Measurements from ENCODE around the gene UBE2L6. TPM values are rescaled to one million over a fixed set of nuclear protein-coding genes. Genes with fewer than 3 reads are reported as not detected.
A peak's percentile ranks its signal among the peaks of the same experiment; 100 is the strongest.

The UBE2L6 gene
- total and polyA plus RNA-seq, 8 donors, result 56.1 to 109 (median 63.8) TPM

DNA sequence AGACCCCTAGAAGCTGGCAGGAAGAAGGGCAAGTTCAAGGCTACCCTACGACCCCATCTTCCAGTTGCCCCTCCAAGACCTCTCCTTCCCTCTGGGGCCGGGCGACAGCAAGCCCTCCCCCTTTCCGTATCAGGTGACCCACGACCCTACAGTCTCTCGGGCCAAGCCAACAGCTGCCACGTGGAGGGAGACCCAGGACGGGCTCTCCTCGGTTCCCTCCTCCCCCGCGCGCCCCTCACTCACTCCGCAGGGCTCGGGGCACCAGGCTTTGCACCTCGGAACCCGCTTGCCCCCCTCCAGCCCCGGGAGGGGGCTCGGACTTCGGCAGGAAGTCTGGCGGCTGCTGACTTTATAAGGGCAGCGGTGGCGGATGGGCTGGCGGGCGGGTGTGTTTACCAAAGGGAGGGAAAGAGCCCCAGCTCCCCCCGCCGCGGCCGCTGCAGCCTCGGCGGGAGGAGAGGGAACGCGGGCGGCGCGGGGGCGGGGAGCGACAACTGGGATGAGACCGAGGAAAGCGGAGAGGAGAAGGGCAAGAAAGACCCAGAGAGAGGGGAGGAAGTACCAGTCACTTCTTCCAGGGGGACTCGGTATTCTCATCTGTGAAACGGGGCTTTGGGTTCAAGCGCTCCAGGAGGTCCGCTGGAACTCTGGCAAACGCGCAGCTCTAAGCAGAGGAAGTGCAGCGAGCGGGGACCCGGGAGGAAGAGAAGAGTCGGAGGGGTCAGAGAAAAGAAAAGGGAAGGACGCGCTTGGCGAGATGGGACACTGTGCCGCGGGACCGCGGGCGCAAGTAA is 52.7 kb downstream of the UBE2L6 start:
- H3K9me3 ChIP-seq, result no peaks in the 10 kb centered on the region
- H3K4me3 ChIP-seq, result peak overlapping the region; percentile 83 to 92
- peak; percentile 30 to 90 (median 57) for DNase-seq
- TF ChIP-seq, protein P1, sequence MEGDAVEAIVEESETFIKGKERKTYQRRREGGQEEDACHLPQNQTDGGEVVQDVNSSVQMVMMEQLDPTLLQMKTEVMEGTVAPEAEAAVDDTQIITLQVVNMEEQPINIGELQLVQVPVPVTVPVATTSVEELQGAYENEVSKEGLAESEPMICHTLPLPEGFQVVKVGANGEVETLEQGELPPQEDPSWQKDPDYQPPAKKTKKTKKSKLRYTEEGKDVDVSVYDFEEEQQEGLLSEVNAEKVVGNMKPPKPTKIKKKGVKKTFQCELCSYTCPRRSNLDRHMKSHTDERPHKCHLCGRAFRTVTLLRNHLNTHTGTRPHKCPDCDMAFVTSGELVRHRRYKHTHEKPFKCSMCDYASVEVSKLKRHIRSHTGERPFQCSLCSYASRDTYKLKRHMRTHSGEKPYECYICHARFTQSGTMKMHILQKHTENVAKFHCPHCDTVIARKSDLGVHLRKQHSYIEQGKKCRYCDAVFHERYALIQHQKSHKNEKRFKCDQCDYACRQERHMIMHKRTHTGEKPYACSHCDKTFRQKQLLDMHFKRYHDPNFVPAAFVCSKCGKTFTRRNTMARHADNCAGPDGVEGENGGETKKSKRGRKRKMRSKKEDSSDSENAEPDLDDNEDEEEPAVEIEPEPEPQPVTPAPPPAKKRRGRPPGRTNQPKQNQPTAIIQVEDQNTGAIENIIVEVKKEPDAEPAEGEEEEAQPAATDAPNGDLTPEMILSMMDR (IDR thresholded peaks at IDR 0.05), result no peak
- H3K4me1 ChIP-seq, result peaks cover 0 to 28% of the 10 kb centered on the region in 2 donors
- peak overlapping the region; percentile 46 to 55 for H3K27ac ChIP-seq
- no peaks in the 10 kb centered on the region for H3K36me3 ChIP-seq
- intact Hi-C loops (cut with DNase I), result no loop called here
- H3K27me3 ChIP-seq, result no peaks in the 10 kb centered on the region
- peak; percentile 87 for ATAC-seq

DNA sequence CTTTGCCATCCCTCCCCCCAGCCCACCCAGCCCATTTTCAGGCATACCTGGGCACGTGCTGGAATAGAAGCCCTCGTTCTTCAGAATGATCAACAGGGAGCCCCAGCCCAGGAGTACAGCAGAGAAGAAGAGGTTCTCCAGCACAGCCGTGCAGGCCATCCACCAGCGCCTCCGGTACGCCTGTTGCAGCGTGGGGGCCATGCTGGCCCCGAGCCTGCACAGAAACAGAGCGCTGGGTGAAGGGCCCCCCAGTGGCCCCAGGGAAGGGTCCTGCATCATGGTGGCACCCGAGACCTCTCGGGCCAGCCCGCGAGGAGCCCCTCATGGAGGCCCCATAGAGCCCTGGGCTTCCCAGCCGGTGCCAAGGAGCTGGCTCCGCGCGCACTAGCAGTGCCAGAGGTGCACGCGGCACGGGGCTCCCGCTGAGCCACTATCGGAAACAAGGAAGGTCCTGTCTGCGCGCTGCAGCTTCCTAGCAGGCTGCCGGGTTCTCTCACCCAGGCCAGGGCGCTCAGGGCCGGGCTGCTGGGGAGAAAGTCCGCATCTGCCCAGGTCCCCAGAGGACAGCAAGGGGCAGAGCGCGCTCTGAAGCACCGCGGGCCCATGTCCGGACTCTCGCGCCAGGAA is 53.4 kb downstream of the UBE2L6 start:
- peaks cover 0 to 28% of the 10 kb centered on the region in 2 donors for H3K4me1 ChIP-seq
- H3K36me3 ChIP-seq, result no peaks in the 10 kb centered on the region
- peak overlapping the region in 1 of 2 donors; percentile 51 for H3K27ac ChIP-seq
- intact Hi-C loops (cut with DNase I), result no loop called here
- no peaks in the 10 kb centered on the region for H3K27me3 ChIP-seq
- peak; percentile 74 for ATAC-seq
- peak overlapping the region; percentile 83 to 92 for H3K4me3 ChIP-seq
- peak in 3 of 4 donors; percentile 19 to 89 (median 54) for DNase-seq
- H3K9me3 ChIP-seq, result no peaks in the 10 kb centered on the region
- TF ChIP-seq, protein P1 (IDR thresholded peaks at IDR 0.05), result no peak

DNA sequence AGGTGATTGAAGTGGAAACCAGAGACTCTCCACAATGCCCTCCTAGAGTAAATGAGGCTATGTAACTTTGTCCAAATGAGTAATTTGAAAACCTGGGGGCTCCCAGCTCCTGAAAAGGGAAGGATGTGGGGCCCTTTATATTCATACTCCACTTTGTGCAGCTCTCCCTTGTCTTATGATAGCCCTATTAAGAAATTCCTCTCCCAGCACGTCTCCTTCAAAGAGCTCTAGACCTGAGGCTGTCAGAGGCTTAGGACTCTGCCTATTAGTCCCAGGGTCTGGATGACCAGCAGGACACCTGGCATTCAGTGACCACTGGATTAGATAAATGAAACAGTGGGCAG is 54.0 kb downstream of the UBE2L6 start:
- no peaks in the 10 kb centered on the region for H3K36me3 ChIP-seq
- H3K9me3 ChIP-seq, result no peaks in the 10 kb centered on the region
- TF ChIP-seq, protein P1 (IDR thresholded peaks at IDR 0.05), result no peak
- H3K27me3 ChIP-seq, result no peaks in the 10 kb centered on the region
- no peak for ATAC-seq
- no peak for DNase-seq
- no peak overlapping the region for H3K27ac ChIP-seq
- H3K4me3 ChIP-seq, result peak overlapping the region in 1 of 2 donors; percentile 83
- intact Hi-C loops (cut with DNase I), result no loop called here
- peaks cover 0 to 28% of the 10 kb centered on the region in 2 donors for H3K4me1 ChIP-seq

DNA sequence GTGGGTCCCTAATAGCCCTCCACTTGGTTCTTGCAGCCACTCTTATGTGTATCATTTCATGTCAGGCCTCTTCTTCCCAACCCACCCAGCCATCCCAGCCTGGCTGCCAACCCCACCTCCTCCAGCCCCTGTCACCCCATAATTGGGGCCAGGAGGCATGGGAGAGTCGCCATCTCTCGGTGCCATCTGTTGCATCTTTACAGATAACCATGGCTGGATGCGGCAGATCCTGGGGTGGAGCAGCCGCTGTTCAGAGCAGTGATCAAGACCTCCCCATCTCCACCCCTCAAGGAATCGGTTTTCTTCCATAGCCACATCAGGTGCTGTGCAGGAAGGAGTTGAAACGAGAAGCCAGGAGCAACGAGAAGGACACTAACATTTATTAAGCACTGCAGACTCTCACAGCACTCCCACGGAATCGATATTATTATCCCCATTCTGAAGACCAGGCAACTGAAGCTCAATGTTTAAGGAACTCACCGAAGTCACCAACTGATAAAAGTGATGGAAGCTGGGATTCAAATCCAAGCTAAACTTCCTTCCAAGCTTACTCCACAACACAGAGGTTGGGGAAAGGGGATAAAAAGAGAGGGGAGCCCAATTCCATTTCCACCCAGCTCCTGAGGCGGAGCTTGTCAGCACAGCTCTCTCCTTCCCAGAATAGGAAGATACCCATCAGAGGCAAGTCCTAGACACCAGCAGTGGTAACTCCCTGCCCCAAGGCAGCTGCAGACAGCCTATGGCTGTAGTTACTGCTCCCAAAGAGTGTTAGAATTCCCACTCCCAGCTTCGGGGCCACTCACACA is 54.6 kb downstream of the UBE2L6 start:
- no peak for DNase-seq
- Histone ChIP-seq H3K27ac (no peak overlapping the region), H3K27me3 (no peaks in the 10 kb centered on the region), H3K36me3 (no peaks in the 10 kb centered on the region), H3K4me3 (no peak overlapping the region), H3K9me3 (no peaks in the 10 kb centered on the region), H3K4me1 (peaks cover 0 to 28% of the 10 kb centered on the region in 2 donors)
- intact Hi-C loops (cut with DNase I), result no loop called here
- TF ChIP-seq, protein P1 (IDR thresholded peaks at IDR 0.05), result no peak
- no peak for ATAC-seq
